Heart left ventricle (tissue), 13 donors: Measurements from ENCODE around the gene ADGRF3.

Experiments used
- POLR2A ChIP-seq, 2 donors: fragments of 450-650 bp; IDR thresholded peaks; one replicate each; pipeline ENCODE4 v1.6.1; 2017; ENCODE audit warnings: antibody characterized with exemption in 2 of 2, mild to moderate bottlenecking in 2 of 2, moderate library complexity in 2 of 2
- TF ChIP-seq, protein P1 (sequence below), 12 donors: fragments of 200-600 bp; sonication (generic) in 4 of 12; IDR thresholded peaks; one replicate each; pipeline versions ENCODE4 v1.5.0 to v1.8.0; 2018 to 2022; ENCODE audit warnings: antibody characterized with exemption in 12 of 12, mild to moderate bottlenecking in 5 of 12
- donor health status: ischemic (EF 13 %, LVEDD 7.1; RV severe dilation, severe dysfunction).
- donor health status: DM: no; HTN: yes; CAD: no.
- donor health status: DM: no; HTN: no; CAD: no.
- donor health status: ischemic (EF 25% LVEDD 6.9; RV normal size, moderate dysfunction).
- donor health status: ischemic (EF 25% LVEDD 5.7; RV mildly dilated, moderate dysfunction).
- donor health status: ischemic (EF 35%, LVEDD 5.7; RV mildly dilated, moderate dysfunction).
- donor health status: nonischemic (EF 11% LVEDD 7.7; RV severe dilation, severe dysfunction).
- donor health status: DM: yes; HTN: yes; CAD: no.
- donor health status: PGD.
- donor health status: ischemic (EF 29% LVEDD 5.4; RV normal size, mild dysfunction).
- donor health status: nonischemic (EF 23%, LVEDD 6.1; RV moderate dilation, normal function).

- TF ChIP-seq, protein P1, sequence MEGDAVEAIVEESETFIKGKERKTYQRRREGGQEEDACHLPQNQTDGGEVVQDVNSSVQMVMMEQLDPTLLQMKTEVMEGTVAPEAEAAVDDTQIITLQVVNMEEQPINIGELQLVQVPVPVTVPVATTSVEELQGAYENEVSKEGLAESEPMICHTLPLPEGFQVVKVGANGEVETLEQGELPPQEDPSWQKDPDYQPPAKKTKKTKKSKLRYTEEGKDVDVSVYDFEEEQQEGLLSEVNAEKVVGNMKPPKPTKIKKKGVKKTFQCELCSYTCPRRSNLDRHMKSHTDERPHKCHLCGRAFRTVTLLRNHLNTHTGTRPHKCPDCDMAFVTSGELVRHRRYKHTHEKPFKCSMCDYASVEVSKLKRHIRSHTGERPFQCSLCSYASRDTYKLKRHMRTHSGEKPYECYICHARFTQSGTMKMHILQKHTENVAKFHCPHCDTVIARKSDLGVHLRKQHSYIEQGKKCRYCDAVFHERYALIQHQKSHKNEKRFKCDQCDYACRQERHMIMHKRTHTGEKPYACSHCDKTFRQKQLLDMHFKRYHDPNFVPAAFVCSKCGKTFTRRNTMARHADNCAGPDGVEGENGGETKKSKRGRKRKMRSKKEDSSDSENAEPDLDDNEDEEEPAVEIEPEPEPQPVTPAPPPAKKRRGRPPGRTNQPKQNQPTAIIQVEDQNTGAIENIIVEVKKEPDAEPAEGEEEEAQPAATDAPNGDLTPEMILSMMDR (IDR thresholded peaks at IDR 0.05): no peak
- no peak for TF ChIP-seq POLR2A (IDR thresholded peaks at IDR 0.05)
These were observed 56.6 kb downstream of the ADGRF3 start for GRCh38 chr2:26290001-26290400.
